ENCODE data around the gene TERT. TPM values are rescaled to one million over a fixed set of nuclear protein-coding genes. Genes with fewer than 3 reads are reported as not detected.

The TERT gene
- total RNA-seq, 3 donors from 2014 or later: under 0.01 TPM; not detected in 2

DNA sequence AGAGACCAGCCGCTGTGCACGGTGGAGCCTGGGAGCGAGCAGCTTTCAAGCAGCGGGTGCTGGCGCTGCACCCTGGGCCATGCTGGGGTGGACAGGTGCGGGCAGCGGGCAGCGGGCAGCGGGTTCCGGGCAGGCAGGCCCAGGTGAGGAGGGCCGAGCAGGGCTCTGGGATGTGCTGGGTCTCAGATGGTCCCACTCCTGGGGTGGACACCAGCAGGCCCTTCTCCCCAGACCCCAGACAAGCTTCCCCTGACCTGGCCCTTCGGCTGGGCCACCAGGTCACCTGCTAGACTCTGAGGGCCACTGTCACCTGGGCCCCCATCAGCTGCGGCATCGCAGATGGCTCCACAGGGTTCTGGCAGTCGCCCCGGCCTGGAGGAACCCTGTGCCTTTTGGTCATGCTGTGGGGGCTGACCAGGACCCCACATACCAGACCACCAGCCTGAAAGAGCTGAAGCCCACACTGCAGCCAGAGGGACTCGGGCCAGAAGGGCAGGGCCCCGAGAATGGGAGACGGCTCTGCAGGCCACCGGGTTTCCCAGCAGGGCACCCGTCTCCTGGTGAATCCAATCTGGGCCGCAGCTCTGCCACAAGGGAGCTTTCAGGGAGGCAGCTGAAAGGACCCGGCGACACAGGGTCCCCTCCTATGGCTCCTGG is 91.4 kb downstream of the TERT start:
- Histone ChIP-seq H3K4me1 (no peaks in the 10 kb centered on the region), H3K4me3 (no peak overlapping the region), H3K27ac (no peak overlapping the region), H3K9me3 (no peaks in the 10 kb centered on the region), H3K36me3 (no peaks in the 10 kb centered on the region), H3K27me3 (peaks cover 0 to 67% of the 10 kb centered on the region in 2 donors)
- no peak for DNase-seq (ENCODE audit: low spot score in 2 of 2)
- no peak for TF ChIP-seq POLR2AphosphoS5 (IDR thresholded peaks at IDR 0.05)
- TF ChIP-seq, protein P1, sequence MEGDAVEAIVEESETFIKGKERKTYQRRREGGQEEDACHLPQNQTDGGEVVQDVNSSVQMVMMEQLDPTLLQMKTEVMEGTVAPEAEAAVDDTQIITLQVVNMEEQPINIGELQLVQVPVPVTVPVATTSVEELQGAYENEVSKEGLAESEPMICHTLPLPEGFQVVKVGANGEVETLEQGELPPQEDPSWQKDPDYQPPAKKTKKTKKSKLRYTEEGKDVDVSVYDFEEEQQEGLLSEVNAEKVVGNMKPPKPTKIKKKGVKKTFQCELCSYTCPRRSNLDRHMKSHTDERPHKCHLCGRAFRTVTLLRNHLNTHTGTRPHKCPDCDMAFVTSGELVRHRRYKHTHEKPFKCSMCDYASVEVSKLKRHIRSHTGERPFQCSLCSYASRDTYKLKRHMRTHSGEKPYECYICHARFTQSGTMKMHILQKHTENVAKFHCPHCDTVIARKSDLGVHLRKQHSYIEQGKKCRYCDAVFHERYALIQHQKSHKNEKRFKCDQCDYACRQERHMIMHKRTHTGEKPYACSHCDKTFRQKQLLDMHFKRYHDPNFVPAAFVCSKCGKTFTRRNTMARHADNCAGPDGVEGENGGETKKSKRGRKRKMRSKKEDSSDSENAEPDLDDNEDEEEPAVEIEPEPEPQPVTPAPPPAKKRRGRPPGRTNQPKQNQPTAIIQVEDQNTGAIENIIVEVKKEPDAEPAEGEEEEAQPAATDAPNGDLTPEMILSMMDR (IDR thresholded peaks at IDR 0.05): no peak
- TF ChIP-seq POLR2A (IDR thresholded peaks at IDR 0.05): no peak
- intact Hi-C loops (cut with DNase I; ENCODE audit: low total_unique reads): no loop called here

Other genes with a start within 250 kb of the TERT start
- gene SLC12A7, start 183.0 kb downstream of the TERT start, total RNA-seq: 10 to 100 TPM; 21.4 to 31.5 (median 25.0) TPM
- not detected for gene SLC6A19, start 93.5 kb downstream of the TERT start, total RNA-seq
- gene SLC6A18, start 69.7 kb downstream of the TERT start, total RNA-seq: not detected
- gene CLPTM1L, start 50.0 kb upstream of the TERT start, total RNA-seq: 100 to 1,000 TPM in 2 of 3 donors, 10 to 100 TPM in 1; 94.0 to 121 (median 107) TPM
- under 1 TPM; under 0.01 to 0.32 (median 0.15) TPM for gene SLC6A3, start 150.4 kb upstream of the TERT start, total RNA-seq
- 10 to 100 TPM; 19.4 to 39.3 (median 21.4) TPM for gene LPCAT1, start 228.9 kb upstream of the TERT start, total RNA-seq

All from breast epithelium (tissue), 4 donors.